ENCODE measurements around the gene GRID2IP.
"Not testable (repeated sequence)": the region's sequence is repeated elsewhere in the genome, so short reads cannot be mapped to it uniquely, and the experiment has no call there.

The GRID2IP gene

GRCh38 chr7:6495597-6496262 lies 55.5 kb downstream of the GRID2IP start:
- H3K4me3 ChIP-seq (ENCODE audit: low read depth, low read length) = no peak overlapping the region
- no peak for DNase-seq (ENCODE audit: low read depth)

- DNase-seq (ENCODE audit: low read depth) = no peak
- H3K4me3 ChIP-seq (ENCODE audit: low read depth, low read length) = no peak overlapping the region
Observed at GRCh38 chr7:6494365-6494764, 56.9 kb downstream of the GRID2IP start.

- no peak overlapping the region for H3K4me3 ChIP-seq (ENCODE audit: low read depth, low read length)
- DNase-seq (ENCODE audit: low read depth) = no peak
Observed at GRCh38 chr7:6491194-6491593, 60.1 kb downstream of the GRID2IP start.

- H3K4me3 ChIP-seq (ENCODE audit: low read depth, low read length) = no peak overlapping the region
- no peak for DNase-seq (ENCODE audit: low read depth)
Observed at GRCh38 chr7:6489612-6490011, 61.6 kb downstream of the GRID2IP start.

- no peak for DNase-seq (ENCODE audit: low read depth)
- no peak overlapping the region for H3K4me3 ChIP-seq (ENCODE audit: low read depth, low read length)
Observed at GRCh38 chr7:6487184-6487545, 64.1 kb downstream of the GRID2IP start.

- DNase-seq (ENCODE audit: low read depth) = no peak
- no peak overlapping the region for H3K4me3 ChIP-seq (ENCODE audit: low read depth, low read length)
Observed at GRCh38 chr7:6486438-6487183, 64.7 kb downstream of the GRID2IP start.

GRCh38 chr7:6482743-6483119 lies 68.5 kb downstream of the GRID2IP start:
- peak overlapping the region; percentile 88 for H3K4me3 ChIP-seq (ENCODE audit: low read depth, low read length)
- DNase-seq (ENCODE audit: low read depth) = no peak

- no peak for DNase-seq (ENCODE audit: low read depth)
- H3K4me3 ChIP-seq (ENCODE audit: low read depth, low read length) = peak overlapping the region; percentile 88
Observed at GRCh38 chr7:6482307-6482706, 69.0 kb downstream of the GRID2IP start.

GRCh38 chr7:6481445-6481844 lies 69.8 kb downstream of the GRID2IP start:
- peak overlapping the region; percentile 19 for H3K4me3 ChIP-seq (ENCODE audit: low read depth, low read length)
- DNase-seq (ENCODE audit: low read depth) = no peak

- H3K4me3 ChIP-seq (ENCODE audit: low read depth, low read length) = no peak overlapping the region
- no peak for DNase-seq (ENCODE audit: low read depth)
Observed at GRCh38 chr7:6480323-6480660, 71.0 kb downstream of the GRID2IP start.

- DNase-seq (ENCODE audit: low read depth) = no peak
- H3K4me3 ChIP-seq (ENCODE audit: low read depth, low read length) = no peak overlapping the region
Observed at GRCh38 chr7:6479067-6479466, 72.2 kb downstream of the GRID2IP start.

- no peak overlapping the region for H3K4me3 ChIP-seq (ENCODE audit: low read depth, low read length)
- no peak for DNase-seq (ENCODE audit: low read depth)
Observed at GRCh38 chr7:6478186-6478585, 73.1 kb downstream of the GRID2IP start.

GRCh38 chr7:6477318-6477660 lies 74.0 kb downstream of the GRID2IP start:
- no peak overlapping the region for H3K4me3 ChIP-seq (ENCODE audit: low read depth, low read length)
- DNase-seq (ENCODE audit: low read depth) = no peak

GRCh38 chr7:6476596-6477317 lies 74.5 kb downstream of the GRID2IP start:
- H3K4me3 ChIP-seq (ENCODE audit: low read depth, low read length) = no peak overlapping the region
- no peak for DNase-seq (ENCODE audit: low read depth)

- no peak overlapping the region for H3K4me3 ChIP-seq (ENCODE audit: low read depth, low read length)
- no peak for DNase-seq (ENCODE audit: low read depth)
Observed at GRCh38 chr7:6475433-6476186, 75.7 kb downstream of the GRID2IP start.

GRCh38 chr7:6465862-6466261 lies 85.4 kb downstream of the GRID2IP start:
- H3K4me3 ChIP-seq (ENCODE audit: low read depth, low read length) = no peak overlapping the region
- no peak for DNase-seq (ENCODE audit: low read depth)

GRCh38 chr7:6463609-6464008 lies 87.7 kb downstream of the GRID2IP start:
- not testable (repeated sequence) for H3K4me3 ChIP-seq (ENCODE audit: low read depth, low read length); DNase-seq (ENCODE audit: low read depth)

- H3K4me3 ChIP-seq (ENCODE audit: low read depth, low read length) = no peak overlapping the region
- no peak for DNase-seq (ENCODE audit: low read depth)
Observed at GRCh38 chr7:6461946-6462550, 89.2 kb downstream of the GRID2IP start.

- no peak overlapping the region for H3K4me3 ChIP-seq (ENCODE audit: low read depth, low read length)
- DNase-seq (ENCODE audit: low read depth) = no peak
Observed at GRCh38 chr7:6460990-6461584, 90.2 kb downstream of the GRID2IP start.

Measured in skeletal muscle cell (primary cell).